ENCODE results near the gene HDAC7. TPM values are rescaled to one million over a fixed set of nuclear protein-coding genes. Genes with fewer than 3 reads are reported as not detected.

HDAC7 gene
- total and polyA plus RNA-seq, 2 experiments from 2014 or later, result 19.0 to 41.2 TPM

GRCh38 chr12:47823422-47824086, 3.9 kb upstream of the HDAC7 start:
- H3K79me2 ChIP-seq, result peaks cover 26% of the 10 kb centered on the region
- DNase-seq (ENCODE audit: low spot score), result no peak
- peaks cover 33% of the 10 kb centered on the region for H3K4me1 ChIP-seq (ENCODE audit: insufficient read depth)
- H3K9me3 ChIP-seq (ENCODE audit: low read depth), result no peaks in the 10 kb centered on the region
- WGBS (ENCODE audit: low lambda C conversion rate, missing lambda C conversion rate), result 93% methylated on average over 5 of the region's 5 CpGs
- no peaks in the 10 kb centered on the region for H3K27me3 ChIP-seq
- H3K27ac ChIP-seq, result peak overlapping the region; percentile 98
- H2AFZ ChIP-seq, result no peak overlapping the region
- TF ChIP-seq CTCF (IDR thresholded peaks at IDR 0.05; ENCODE audit: poor library complexity) (no peak), EZH2phosphoT487 (IDR thresholded peaks at IDR 0.05; ENCODE audit: low read depth, severe bottlenecking, unreplicated experiment) (no peak), EZH2 (IDR thresholded peaks at IDR 0.05; ENCODE audit: borderline replicate concordance) (no peak)
- no peak overlapping the region for H3K4me2 ChIP-seq
- H3K36me3 ChIP-seq (replicated peaks; ENCODE audit: insufficient read depth, low read depth), result no peaks in the 10 kb centered on the region
- H3K4me3 ChIP-seq, result no peak overlapping the region
- H4K20me1 ChIP-seq (ENCODE audit: insufficient read depth, poor library complexity, severe bottlenecking), result no peaks in the 10 kb centered on the region
- no peaks in the 10 kb centered on the region for H3K9me2 ChIP-seq (replicated peaks; ENCODE audit: insufficient read depth)

DNA sequence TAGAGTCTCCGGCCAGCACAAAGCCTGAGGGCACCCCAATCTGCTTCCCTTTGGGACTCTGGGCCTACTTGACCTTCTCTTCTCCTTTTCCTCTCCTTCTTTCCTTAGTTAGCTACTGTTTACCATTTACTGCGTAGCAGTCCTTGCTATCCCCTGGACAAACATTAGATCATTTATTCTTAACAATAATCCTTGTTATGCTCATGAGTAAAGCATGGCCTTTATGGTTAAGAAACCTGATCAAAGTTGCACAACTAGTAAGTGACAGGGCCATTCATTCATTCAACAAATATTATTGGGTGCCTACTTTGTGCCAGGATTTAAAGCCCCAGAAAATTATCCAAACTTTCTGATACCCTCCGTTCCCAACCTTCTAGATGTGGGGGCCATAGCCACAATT, 3.2 kb upstream of the HDAC7 start:
- H3K4me1 ChIP-seq (ENCODE audit: insufficient read depth), result peaks cover 35% of the 10 kb centered on the region
- H3K79me2 ChIP-seq, result peaks cover 33% of the 10 kb centered on the region
- H3K27ac ChIP-seq, result peak overlapping the region; percentile 98
- WGBS (ENCODE audit: low lambda C conversion rate, missing lambda C conversion rate), result 93% methylated on average over 3 of the region's 3 CpGs
- H3K4me3 ChIP-seq, result no peak overlapping the region
- DNase-seq (ENCODE audit: low spot score), result no peak
- no peaks in the 10 kb centered on the region for H3K9me3 ChIP-seq (ENCODE audit: low read depth)
- no peak overlapping the region for H3K4me2 ChIP-seq
- H4K20me1 ChIP-seq (ENCODE audit: insufficient read depth, poor library complexity, severe bottlenecking), result peaks cover 2% of the 10 kb centered on the region
- no peak for TF ChIP-seq CTCF (IDR thresholded peaks at IDR 0.05; ENCODE audit: poor library complexity)
- no peak for TF ChIP-seq EZH2 (IDR thresholded peaks at IDR 0.05; ENCODE audit: borderline replicate concordance)
- no peak for TF ChIP-seq EZH2phosphoT487 (IDR thresholded peaks at IDR 0.05; ENCODE audit: low read depth, severe bottlenecking, unreplicated experiment)
- H3K27me3 ChIP-seq, result no peaks in the 10 kb centered on the region
- no peak overlapping the region for H2AFZ ChIP-seq
- H3K36me3 ChIP-seq (replicated peaks; ENCODE audit: insufficient read depth, low read depth), result no peaks in the 10 kb centered on the region
- H3K9me2 ChIP-seq (replicated peaks; ENCODE audit: insufficient read depth), result no peaks in the 10 kb centered on the region

DNA sequence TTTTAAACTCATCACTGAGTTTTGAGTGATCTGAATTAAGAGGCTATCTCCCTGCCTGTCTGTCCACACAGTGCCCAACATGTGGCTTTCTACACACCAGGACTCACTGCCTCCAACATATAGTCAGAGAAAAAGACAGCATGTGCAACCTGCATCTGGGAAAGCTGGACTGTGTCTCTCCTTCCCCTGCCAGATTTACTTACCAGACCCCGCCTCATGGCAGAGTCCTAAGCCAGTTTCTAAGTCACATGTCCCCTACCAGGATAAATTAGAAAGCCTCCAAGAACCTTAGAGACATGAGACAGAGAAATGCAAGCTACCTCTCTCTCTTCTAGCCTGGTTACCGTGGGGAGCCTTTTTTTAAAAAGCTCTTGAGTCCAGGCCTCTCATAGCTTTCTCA, 2.7 kb upstream of the HDAC7 start:
- Histone ChIP-seq H3K9me2 (replicated peaks; ENCODE audit: insufficient read depth) (no peaks in the 10 kb centered on the region), H2AFZ (no peak overlapping the region)

More for the DNA sequence above, 2.7 kb upstream of the HDAC7 start:
- no peaks in the 10 kb centered on the region for H3K27me3 ChIP-seq
- no peaks in the 10 kb centered on the region for H3K9me3 ChIP-seq (ENCODE audit: low read depth)
- TF ChIP-seq CTCF (IDR thresholded peaks at IDR 0.05; ENCODE audit: poor library complexity) (no peak), EZH2 (IDR thresholded peaks at IDR 0.05; ENCODE audit: borderline replicate concordance) (no peak), EZH2phosphoT487 (IDR thresholded peaks at IDR 0.05; ENCODE audit: low read depth, severe bottlenecking, unreplicated experiment) (no peak)
- no peak overlapping the region for H3K4me3 ChIP-seq
- WGBS (ENCODE audit: low lambda C conversion rate, missing lambda C conversion rate), result 68% methylated on average over 2 of the region's 2 CpGs
- H3K79me2 ChIP-seq, result peaks cover 38% of the 10 kb centered on the region
- H3K36me3 ChIP-seq (replicated peaks; ENCODE audit: insufficient read depth, low read depth), result no peaks in the 10 kb centered on the region
- no peak overlapping the region for H3K4me2 ChIP-seq
- H3K27ac ChIP-seq, result peak overlapping the region; percentile 98
- no peak for DNase-seq (ENCODE audit: low spot score)
- H4K20me1 ChIP-seq (ENCODE audit: insufficient read depth, poor library complexity, severe bottlenecking), result peaks cover 2% of the 10 kb centered on the region
- H3K4me1 ChIP-seq (ENCODE audit: insufficient read depth), result peaks cover 40% of the 10 kb centered on the region

Measured in hepatocyte (in vitro differentiated cells).